Measurements from ENCODE around the gene WBP2. TPM values are rescaled to one million over a fixed set of nuclear protein-coding genes. Genes with fewer than 3 reads are reported as not detected.

Gene WBP2
- total and polyA plus RNA-seq, 2 of the 13 experiments (the other 11 are each of a cell fraction or from before 2014, with no cell fraction given): 29.2 to 29.5 TPM

DNA sequence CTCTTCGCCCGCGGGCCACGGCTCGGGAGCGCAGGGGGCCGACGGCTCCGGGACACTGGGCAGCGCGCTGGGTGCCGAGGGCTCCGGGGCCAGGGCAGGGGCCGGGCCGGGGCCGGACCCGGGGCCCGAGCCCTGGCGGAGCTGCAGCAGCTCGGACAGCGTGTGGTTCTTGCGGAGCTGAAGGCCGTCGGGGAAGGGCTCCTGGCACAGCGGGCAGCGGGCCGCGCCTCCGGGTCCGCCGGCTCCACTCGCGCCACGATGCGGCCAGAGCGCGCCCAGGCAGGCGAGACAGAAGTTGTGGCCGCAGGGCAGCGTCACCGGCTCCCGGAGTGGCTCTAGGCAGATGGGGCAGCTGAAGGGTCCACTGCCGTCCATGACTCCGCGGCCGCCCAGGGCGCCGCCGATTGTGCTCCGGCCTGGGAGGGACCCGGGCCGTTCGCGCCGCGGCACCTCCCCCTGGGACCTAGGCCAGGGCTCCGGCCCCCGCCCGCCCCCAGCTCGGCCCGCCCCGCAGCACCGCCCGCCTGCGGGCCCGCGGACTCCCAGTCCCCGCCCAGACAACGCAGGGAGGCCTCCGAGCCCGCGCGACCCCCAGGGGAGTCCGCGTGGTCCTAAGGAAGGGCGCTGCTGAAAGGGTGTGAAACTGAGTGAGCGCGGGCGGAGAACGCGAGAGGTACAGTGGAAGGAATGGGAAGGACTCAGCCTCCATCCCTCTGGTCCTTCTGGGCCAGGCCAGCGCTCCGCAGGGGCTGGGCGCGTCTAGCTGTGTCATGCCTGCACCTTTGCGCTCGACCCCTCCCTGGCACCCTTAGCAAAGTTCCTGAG is 23.3 kb upstream of the WBP2 start, which contains the start of gene TRIM47 (continued):
- TF ChIP-seq, protein P1, sequence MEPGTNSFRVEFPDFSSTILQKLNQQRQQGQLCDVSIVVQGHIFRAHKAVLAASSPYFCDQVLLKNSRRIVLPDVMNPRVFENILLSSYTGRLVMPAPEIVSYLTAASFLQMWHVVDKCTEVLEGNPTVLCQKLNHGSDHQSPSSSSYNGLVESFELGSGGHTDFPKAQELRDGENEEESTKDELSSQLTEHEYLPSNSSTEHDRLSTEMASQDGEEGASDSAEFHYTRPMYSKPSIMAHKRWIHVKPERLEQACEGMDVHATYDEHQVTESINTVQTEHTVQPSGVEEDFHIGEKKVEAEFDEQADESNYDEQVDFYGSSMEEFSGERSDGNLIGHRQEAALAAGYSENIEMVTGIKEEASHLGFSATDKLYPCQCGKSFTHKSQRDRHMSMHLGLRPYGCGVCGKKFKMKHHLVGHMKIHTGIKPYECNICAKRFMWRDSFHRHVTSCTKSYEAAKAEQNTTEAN (CRISPR knock-in tag; conservative IDR thresholded peaks at IDR 0.05): no peak; the same call in none of the 2 replicates
- TF ChIP-seq, protein P2, sequence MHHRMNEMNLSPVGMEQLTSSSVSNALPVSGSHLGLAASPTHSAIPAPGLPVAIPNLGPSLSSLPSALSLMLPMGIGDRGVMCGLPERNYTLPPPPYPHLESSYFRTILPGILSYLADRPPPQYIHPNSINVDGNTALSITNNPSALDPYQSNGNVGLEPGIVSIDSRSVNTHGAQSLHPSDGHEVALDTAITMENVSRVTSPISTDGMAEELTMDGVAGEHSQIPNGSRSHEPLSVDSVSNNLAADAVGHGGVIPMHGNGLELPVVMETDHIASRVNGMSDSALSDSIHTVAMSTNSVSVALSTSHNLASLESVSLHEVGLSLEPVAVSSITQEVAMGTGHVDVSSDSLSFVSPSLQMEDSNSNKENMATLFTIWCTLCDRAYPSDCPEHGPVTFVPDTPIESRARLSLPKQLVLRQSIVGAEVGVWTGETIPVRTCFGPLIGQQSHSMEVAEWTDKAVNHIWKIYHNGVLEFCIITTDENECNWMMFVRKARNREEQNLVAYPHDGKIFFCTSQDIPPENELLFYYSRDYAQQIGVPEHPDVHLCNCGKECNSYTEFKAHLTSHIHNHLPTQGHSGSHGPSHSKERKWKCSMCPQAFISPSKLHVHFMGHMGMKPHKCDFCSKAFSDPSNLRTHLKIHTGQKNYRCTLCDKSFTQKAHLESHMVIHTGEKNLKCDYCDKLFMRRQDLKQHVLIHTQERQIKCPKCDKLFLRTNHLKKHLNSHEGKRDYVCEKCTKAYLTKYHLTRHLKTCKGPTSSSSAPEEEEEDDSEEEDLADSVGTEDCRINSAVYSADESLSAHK (CRISPR knock-in tag; IDR thresholded peaks at IDR 0.05; ENCODE audit: borderline replicate concordance): 0 out of 2 replicates have a peak, but pooled peaks have one; percentile 7
- no peak for TF ChIP-seq NBN (conservative IDR thresholded peaks at IDR 0.05)
- TF ChIP-seq NFATC3 (CRISPR knock-in tag; IDR thresholded peaks at IDR 0.05): no peak
- TF ChIP-seq, protein P3, sequence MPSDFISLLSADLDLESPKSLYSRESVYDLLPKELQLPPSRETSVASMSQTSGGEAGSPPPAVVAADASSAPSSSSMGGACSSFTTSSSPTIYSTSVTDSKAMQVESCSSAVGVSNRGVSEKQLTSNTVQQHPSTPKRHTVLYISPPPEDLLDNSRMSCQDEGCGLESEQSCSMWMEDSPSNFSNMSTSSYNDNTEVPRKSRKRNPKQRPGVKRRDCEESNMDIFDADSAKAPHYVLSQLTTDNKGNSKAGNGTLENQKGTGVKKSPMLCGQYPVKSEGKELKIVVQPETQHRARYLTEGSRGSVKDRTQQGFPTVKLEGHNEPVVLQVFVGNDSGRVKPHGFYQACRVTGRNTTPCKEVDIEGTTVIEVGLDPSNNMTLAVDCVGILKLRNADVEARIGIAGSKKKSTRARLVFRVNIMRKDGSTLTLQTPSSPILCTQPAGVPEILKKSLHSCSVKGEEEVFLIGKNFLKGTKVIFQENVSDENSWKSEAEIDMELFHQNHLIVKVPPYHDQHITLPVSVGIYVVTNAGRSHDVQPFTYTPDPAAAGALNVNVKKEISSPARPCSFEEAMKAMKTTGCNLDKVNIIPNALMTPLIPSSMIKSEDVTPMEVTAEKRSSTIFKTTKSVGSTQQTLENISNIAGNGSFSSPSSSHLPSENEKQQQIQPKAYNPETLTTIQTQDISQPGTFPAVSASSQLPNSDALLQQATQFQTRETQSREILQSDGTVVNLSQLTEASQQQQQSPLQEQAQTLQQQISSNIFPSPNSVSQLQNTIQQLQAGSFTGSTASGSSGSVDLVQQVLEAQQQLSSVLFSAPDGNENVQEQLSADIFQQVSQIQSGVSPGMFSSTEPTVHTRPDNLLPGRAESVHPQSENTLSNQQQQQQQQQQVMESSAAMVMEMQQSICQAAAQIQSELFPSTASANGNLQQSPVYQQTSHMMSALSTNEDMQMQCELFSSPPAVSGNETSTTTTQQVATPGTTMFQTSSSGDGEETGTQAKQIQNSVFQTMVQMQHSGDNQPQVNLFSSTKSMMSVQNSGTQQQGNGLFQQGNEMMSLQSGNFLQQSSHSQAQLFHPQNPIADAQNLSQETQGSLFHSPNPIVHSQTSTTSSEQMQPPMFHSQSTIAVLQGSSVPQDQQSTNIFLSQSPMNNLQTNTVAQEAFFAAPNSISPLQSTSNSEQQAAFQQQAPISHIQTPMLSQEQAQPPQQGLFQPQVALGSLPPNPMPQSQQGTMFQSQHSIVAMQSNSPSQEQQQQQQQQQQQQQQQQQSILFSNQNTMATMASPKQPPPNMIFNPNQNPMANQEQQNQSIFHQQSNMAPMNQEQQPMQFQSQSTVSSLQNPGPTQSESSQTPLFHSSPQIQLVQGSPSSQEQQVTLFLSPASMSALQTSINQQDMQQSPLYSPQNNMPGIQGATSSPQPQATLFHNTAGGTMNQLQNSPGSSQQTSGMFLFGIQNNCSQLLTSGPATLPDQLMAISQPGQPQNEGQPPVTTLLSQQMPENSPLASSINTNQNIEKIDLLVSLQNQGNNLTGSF (CRISPR knock-in tag; IDR thresholded peaks at IDR 0.05): no peak
- TF ChIP-seq ZNF761 (CRISPR knock-in tag; conservative IDR thresholded peaks at IDR 0.05): peak; percentile 43; the same call in 1 of the 2 replicates
- peak; percentile 85; the same call in 1 of the 2 replicates for TF ChIP-seq ZNF605 (CRISPR knock-in tag; IDR thresholded peaks at IDR 0.05)
- TF ChIP-seq, protein P4, sequence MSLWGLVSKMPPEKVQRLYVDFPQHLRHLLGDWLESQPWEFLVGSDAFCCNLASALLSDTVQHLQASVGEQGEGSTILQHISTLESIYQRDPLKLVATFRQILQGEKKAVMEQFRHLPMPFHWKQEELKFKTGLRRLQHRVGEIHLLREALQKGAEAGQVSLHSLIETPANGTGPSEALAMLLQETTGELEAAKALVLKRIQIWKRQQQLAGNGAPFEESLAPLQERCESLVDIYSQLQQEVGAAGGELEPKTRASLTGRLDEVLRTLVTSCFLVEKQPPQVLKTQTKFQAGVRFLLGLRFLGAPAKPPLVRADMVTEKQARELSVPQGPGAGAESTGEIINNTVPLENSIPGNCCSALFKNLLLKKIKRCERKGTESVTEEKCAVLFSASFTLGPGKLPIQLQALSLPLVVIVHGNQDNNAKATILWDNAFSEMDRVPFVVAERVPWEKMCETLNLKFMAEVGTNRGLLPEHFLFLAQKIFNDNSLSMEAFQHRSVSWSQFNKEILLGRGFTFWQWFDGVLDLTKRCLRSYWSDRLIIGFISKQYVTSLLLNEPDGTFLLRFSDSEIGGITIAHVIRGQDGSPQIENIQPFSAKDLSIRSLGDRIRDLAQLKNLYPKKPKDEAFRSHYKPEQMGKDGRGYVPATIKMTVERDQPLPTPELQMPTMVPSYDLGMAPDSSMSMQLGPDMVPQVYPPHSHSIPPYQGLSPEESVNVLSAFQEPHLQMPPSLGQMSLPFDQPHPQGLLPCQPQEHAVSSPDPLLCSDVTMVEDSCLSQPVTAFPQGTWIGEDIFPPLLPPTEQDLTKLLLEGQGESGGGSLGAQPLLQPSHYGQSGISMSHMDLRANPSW (CRISPR knock-in tag; IDR thresholded peaks at IDR 0.05; ENCODE audit: borderline replicate concordance): no peak
- TF ChIP-seq, protein P5, sequence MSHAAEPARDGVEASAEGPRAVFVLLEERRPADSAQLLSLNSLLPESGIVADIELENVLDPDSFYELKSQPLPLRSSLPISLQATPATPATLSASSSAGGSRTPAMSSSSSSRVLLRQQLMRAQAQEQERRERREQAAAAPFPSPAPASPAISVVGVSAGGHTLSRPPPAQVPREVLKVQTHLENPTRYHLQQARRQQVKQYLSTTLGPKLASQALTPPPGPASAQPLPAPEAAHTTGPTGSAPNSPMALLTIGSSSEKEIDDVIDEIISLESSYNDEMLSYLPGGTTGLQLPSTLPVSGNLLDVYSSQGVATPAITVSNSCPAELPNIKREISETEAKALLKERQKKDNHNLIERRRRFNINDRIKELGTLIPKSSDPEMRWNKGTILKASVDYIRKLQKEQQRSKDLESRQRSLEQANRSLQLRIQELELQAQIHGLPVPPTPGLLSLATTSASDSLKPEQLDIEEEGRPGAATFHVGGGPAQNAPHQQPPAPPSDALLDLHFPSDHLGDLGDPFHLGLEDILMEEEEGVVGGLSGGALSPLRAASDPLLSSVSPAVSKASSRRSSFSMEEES (CRISPR knock-in tag; IDR thresholded peaks at IDR 0.05): no peak
- no peak for TF ChIP-seq ZNF530 (CRISPR knock-in tag; IDR thresholded peaks at IDR 0.05; ENCODE audit: low read depth)
- peak; percentile 74; the same call in 1 of the 2 replicates for TF ChIP-seq ZNF772 (CRISPR knock-in tag; IDR thresholded peaks at IDR 0.05)
- TF ChIP-seq HHEX (CRISPR knock-in tag; IDR thresholded peaks at IDR 0.05): no peak
- TF ChIP-seq KLF6 (CRISPR knock-in tag; IDR thresholded peaks at IDR 0.05): peak; percentile 68; the same call in 1 of the 2 replicates
- TF ChIP-seq TEAD3 (CRISPR knock-in tag; optimal IDR thresholded peaks at IDR 0.05; ENCODE audit: borderline replicate concordance): peak; percentile 90
- TF ChIP-seq TGIF2 (CRISPR knock-in tag; IDR thresholded peaks at IDR 0.05): peak; percentile 35; the same call in 1 of the 2 replicates

All from HepG2 (cell line).